GM12865 (cell line): ENCODE results near the gene GABBR2.
A peak's percentile ranks its signal among the peaks of the same experiment; 100 is the strongest.

Experiments used
- DNase-seq: peaks from one replicate; pipeline ENCODE4 v3.0.0; 2010; ENCODE audit warnings: low read depth
- H3K4me3 ChIP-seq: 2 replicates; pipeline ENCODE4 v1.5.1; 2011; ENCODE audit warnings: mild to moderate bottlenecking, low read depth, low read length, control low read depth
- TF ChIP-seq, protein P1 (sequence below): IDR thresholded peaks from 2 replicates; pipeline ENCODE4 v1.5.1; 2011; ENCODE audit warnings: low read length, control low read depth, low read depth, inconsistent platforms; ENCODE audit not compliant: insufficient read depth; ENCODE audit errors: missing control alignments

Gene GABBR2

DNA sequence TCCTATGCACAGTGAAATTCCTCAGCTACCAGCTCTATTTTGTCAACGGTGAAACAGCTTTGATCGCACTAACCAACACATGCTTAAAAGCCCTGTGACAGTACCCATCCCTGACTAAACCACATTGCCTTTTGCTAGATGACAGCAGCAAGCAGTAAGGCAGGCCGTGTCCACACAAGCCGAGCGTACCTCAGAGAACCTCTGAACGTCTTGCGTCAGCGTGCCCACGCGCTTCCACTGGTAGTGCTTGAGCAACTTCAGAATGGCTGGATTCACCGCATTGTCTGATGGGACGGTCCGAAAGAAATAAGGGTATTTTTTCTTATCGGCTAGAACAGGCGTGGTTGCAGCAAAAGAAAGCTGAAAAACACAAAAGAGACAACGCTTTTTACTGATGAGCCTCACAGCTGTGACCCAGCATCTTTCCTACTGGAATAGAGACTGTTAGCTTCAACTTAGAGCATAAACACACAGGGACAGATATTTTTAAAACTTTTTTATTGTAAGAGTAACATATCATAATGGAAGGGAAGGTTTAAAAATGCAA is 167.0 kb downstream of the GABBR2 start:
- TF ChIP-seq, protein P1, sequence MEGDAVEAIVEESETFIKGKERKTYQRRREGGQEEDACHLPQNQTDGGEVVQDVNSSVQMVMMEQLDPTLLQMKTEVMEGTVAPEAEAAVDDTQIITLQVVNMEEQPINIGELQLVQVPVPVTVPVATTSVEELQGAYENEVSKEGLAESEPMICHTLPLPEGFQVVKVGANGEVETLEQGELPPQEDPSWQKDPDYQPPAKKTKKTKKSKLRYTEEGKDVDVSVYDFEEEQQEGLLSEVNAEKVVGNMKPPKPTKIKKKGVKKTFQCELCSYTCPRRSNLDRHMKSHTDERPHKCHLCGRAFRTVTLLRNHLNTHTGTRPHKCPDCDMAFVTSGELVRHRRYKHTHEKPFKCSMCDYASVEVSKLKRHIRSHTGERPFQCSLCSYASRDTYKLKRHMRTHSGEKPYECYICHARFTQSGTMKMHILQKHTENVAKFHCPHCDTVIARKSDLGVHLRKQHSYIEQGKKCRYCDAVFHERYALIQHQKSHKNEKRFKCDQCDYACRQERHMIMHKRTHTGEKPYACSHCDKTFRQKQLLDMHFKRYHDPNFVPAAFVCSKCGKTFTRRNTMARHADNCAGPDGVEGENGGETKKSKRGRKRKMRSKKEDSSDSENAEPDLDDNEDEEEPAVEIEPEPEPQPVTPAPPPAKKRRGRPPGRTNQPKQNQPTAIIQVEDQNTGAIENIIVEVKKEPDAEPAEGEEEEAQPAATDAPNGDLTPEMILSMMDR = no peak
- DNase-seq = no peak
- H3K4me3 ChIP-seq = no peak overlapping the region

DNA sequence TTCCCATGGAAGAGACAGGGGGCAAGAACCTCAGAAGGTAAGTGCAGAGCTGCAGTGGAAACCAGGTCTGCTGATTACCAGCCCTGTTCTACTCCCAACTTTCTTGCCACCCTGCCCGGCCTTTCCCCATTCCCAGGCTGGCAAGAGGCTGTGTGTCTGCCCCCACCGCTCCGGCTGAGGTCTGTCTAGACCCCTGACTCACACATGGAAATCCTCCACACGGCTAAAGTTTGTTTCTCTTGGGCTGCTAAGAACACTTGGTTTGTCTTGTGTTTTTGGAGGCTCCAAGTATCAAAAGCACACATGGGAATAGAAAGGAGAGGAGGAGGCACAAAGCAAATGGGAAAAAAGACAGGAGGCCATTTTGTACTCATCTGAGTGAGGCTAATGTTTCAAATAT is 168.3 kb downstream of the GABBR2 start:
- TF ChIP-seq, protein P1 = no peak
- H3K4me3 ChIP-seq = no peak overlapping the region
- no peak for DNase-seq

DNA sequence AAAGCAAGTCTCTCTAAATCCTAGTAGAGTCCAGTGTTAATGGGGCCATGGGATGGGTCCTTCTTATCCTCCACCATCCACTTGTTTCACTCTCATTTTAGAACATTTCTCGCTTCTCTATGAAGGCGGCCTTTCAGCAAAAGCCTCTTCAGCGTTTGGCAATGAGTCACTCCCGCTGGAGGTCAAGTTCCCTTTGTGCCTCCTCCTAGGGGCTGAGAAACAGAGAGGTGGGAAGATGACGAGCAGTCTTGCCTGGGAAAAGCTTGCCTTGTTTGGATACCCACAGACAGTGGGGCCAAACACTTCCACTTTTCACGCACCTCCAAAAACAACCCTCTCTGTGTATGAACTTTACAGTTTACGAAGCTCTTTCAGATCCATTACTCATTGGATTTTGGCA is 168.8 kb downstream of the GABBR2 start:
- no peak overlapping the region for H3K4me3 ChIP-seq
- no peak for DNase-seq
- TF ChIP-seq, protein P1 = no peak

DNA sequence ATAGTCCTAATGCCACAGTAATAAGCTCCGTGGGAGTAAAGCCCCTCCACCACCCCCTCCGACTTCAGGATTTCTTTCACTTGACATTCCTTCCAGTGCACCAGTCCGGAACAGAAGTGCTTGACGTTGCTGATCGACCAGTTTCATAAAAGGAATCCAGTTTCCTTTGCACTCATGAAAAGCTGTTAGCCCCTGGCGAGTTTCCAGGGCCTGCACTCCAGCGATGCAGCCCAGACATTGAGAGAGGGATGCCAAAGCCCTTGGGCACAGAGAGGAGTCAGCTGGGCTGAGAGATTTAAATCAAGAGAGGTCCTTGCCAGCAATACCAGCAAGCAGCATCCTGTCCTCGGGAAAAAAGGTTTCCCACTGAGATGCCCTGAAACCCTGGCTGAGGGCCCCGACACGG is 170.1 kb downstream of the GABBR2 start:
- no peak for DNase-seq
- TF ChIP-seq, protein P1 = no peak
- H3K4me3 ChIP-seq = no peak overlapping the region

DNA sequence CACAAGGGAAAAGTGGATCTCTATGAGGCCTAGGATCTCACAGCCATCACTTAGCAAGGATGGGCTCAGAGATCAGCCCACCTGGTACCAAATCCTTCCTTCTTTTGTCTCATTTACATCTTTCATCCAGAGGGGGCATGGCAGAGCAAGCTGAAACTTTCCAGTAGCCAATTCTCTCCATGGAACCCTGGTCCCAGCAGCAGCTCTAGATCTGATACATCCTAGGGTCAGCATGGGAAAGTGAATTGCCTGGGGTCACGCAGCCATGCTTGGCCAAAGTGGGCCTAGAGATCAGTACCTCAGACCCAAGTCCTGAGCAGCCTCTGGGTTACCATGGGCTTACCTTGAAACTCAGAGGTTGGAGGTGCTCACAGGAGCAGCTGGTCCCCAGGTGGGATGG is 170.5 kb downstream of the GABBR2 start:
- TF ChIP-seq, protein P1 = no peak
- no peak overlapping the region for H3K4me3 ChIP-seq
- no peak for DNase-seq

DNA sequence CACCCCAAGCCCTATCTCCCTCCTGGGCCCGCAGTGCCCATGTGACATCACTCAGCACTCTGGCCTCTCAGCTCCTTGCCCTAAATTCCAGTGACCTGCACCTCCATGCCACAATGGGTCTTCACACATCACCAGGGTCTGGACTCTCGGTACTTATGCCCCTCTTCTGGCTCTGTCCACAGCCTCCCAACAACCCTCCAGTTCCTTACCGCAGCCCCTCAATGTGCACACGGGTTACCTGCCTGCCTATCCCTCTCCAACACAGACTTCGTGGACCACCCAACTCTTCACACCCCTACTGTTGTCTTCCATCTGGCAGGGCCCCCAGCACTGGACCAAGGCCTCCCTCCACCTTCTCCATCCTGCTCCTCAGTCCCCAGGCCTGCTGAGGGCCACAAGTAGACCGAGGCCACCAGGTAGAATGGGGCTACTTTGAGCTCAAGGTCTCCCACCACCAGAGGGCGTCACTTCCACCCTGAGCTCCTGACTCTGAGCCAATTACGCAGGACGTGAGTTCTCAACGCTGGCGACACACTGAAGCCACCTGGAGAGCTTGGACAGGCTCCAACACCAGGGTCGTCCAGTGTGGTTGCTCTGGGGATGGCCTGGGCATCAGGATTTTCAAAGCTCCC is 172.1 kb downstream of the GABBR2 start:
- no peak overlapping the region for H3K4me3 ChIP-seq
- TF ChIP-seq, protein P1 = peak; percentile 67
- DNase-seq = peak; percentile 76

DNA sequence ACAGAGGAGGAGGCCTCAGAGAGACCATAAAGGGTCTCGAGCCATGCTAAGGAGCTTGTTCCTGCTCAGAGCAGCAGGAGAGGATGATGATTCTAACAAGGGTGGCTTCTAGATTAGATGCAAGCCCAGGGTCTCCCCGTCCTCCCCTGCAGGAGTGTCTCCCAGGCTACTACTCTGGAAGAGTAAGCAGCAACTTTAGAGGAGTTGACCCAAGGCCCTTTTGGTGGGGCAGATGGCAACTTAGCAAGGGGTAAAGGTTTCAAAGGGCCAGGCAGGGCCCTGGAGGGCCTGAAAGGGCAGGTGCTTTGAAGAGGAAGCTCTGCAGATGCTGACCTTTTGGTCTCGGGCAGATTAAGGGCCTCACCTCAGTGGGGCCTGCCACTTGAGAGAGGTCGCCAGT is 174.9 kb downstream of the GABBR2 start:
- TF ChIP-seq, protein P1 = no peak

More for the DNA sequence above, 174.9 kb downstream of the GABBR2 start:
- no peak for DNase-seq
- H3K4me3 ChIP-seq = no peak overlapping the region
